GM21367 (cell line): ENCODE measurements around the gene CTIF.

Experiments used
- ATAC-seq: cut with Tn5 transposase; IDR thresholded peaks from one replicate; pipeline ENCODE4 v1.9.1; 2021; ENCODE audit not compliant: unreplicated experiment

The CTIF gene

GRCh38 chr18:48617844-48618497 is 79.1 kb downstream of the CTIF start:
- ATAC-seq, result no peak

GRCh38 chr18:48619016-48619415 is 80.2 kb downstream of the CTIF start:
- no peak for ATAC-seq

DNA sequence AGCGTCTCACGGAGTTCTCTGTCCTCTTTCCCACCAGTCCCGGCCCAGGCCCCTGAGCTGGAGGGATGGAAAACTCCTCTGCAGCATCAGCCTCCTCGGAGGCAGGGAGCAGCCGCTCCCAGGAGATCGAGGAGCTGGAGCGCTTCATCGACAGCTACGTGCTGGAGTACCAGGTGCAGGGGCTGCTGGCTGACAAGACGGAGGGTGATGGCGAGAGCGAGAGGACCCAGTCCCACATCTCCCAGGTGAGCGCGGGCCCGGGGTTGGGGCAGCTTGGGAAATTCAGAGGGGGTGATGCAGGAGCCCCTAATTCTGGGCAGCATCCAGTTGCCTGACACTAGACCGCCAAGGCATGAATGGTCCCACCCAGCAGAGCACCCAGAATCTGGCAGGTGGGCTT is 80.7 kb downstream of the CTIF start:
- no peak for ATAC-seq

- ATAC-seq, result no peak
These were observed 81.2 kb downstream of the CTIF start for GRCh38 chr18:48620071-48620470.

DNA sequence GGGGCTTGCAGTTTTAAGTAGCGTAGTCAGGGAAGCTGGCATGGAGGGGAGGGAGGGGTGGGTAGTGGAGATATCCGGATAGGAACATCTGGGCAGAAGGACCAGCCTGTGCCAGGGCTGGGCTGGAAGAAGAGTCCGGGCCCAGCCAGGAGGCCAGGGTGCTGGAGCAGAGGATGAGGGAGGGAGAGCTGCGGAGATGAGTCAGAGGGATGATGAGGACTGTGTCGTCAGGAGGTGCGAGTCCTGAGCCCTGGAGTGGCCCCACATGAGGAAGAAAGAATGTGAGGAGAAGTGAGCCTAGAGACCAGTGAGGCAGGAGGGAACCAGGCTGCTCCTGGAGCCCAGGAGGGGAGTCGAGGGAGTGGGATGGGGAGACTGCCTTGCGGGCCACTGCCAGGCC is 82.4 kb downstream of the CTIF start:
- no peak for ATAC-seq

DNA sequence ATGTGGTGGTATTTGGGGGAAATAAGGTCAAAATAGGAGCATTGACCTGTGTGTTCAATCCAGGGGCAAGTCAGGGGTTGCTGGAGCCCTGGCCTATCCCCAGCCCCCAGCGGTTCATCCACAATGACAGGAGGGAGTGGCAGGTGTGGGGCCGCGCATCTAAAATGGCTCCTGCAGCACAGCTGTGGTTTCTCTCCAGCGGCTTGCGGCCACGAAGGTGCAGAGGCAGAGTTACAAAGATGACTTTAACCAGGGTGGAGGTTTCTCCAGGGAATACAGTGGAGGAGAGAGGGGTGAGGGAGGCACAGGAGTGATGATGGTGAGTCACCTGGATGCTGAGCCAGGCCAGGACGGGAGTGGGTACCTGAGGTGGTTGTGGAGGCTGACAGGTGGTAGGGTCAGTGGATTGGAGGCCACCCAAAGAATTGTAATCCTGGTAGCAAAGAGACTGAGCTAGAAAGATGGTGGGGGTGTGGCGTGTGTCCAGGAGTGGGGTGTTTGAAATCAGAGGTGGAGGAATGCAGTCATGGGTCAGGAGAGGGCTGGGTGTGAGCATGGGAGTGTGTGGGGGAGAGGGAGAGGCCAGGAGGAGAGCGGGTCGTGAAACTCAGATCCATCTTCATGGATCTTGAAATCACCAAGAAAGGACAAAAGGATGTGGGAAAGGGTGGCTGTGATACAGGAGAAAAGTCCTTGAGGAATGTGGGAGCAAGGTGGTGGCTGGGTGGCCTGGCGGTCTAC is 83.2 kb downstream of the CTIF start:
- no peak for ATAC-seq

DNA sequence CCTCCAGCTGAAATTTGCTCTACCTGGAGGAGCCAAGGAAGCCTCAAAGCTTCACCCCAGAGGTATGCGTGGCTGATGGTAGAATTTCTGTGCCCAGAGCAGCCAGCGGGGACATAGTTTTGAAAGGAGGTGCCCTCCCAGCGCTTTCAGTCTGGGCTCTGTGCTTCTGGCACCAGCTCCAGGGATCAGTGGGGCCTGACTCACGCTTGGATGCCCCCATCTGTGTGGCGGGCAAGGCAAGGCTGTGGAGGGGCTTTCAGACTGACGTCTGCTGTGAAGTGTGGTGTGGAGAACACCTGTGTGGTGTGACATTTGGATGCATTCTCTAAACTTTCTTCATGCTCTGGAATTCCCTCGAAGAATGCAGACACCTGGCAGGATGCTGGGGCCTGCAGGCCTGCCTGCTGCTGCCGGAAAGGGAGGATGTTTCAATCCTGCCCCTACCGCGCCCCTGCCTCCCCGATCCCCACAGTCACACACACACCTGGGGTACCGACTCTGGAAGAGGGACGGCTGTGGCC is 84.1 kb downstream of the CTIF start:
- ATAC-seq, result no peak

GRCh38 chr18:48623468-48624235 is 84.8 kb downstream of the CTIF start:
- no peak for ATAC-seq

DNA sequence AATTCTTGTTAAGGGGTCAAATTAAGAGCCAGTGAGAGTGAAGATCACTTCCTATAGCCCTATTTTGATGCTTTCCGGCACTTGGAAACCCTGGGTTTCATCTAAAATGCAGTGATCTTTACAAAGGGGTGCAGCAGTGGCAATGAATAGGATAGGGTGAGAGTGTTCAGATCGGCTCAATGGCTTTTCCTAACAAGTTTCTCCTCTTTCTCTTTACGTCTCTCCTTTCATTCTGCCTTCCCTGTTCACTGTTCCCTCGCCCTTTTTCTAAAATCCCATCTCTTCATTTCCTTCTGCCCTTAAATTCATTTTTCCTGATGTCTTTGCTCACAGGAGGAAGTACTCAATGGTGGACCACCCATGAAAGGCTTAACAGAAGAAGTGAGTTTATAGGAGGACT is 86.0 kb downstream of the CTIF start:
- ATAC-seq, result no peak

DNA sequence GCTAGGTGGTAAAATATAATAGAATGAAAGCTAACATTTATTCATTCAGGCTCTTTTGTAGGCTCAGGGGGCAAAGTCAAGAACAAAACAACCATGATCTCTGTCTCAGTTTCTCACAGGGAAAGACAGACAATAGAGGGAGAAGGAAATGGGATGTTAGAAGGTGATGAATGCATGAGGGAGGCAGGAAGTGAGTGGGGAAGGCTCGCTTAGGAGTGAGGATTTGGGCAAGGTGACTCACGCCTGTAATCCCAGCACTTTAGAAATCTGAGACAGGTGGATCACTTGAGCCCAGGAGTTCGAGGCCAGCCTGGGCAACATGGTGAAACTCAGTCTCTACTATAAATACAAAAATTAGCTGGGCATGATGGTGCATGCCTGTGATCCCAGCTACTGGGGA is 88.4 kb downstream of the CTIF start:
- ATAC-seq, result no peak

DNA sequence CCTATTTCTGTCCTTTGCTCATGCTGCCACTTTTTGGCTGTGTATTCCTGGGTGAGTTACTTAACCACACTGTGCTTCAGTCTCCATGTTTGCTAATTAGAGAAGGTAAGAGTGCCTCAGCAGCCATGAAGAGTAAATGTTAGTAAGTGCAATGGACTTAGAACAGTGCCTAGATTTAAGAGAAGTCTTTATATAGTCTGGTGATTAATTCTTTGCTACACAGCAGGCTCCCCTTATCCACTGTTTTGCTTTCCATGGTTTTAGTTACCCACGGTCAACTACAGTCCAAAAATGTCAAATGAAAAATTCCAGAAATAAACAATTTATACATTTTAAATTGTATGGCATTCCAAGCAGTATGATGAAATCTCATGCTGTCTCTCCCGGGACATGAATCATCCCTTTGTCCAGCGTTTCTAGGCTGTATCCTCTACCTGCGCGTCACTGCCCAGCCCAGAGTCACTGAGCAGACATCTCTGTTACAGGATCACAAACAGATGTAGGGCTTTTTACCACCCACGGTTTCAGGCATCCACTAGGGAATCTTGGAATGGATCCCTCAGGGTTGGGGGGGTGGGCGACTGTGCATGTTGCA is 91.0 kb downstream of the CTIF start:
- no peak for ATAC-seq

DNA sequence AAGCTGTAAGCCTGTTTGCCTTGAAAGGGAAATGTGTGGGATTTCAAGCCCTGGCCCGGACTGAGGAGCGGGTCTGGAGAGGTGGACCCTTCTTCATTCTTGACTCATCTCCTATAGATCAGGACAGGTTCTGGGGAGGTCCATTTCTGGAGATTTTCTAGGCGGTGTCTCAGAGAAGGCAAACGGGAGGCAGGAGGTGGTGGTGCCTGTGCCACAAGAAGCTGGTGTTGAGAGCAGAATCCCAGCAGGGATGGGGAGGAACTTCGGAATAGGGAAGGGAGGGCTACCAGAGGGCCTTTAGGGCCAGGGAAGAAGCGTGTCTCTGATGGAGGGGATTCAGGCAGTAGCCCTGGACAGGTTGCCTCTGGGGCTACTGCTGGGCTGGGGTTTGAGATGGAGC is 93.0 kb downstream of the CTIF start:
- no peak for ATAC-seq

DNA sequence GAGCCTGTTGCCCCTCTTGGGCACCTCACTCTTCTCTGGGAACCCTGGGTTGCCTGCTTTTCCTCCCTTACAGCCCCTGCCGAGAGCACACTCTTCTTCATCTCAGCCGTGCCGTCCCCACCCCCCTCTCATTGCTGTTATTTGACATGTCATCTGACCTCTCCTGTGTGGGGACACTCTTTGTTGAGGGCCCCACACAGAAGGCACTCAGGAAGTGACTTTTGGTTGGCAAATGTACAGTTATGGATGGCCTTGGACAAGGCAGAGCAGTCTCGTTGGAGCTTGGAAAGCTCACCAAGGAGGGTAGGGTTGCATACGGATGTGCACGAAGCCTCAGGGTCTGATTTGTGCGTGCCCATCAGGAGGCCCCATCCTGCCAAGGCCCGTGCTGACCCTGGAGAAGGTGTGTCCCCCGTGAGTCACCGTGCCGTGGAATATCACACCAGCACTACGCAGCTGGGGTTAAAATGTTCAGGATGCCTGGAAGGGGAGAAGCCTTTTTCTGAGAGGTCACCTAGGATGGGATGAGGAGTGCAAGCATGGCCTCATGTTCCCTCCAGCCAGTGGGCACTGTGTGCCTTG is 93.9 kb downstream of the CTIF start:
- ATAC-seq, result no peak

DNA sequence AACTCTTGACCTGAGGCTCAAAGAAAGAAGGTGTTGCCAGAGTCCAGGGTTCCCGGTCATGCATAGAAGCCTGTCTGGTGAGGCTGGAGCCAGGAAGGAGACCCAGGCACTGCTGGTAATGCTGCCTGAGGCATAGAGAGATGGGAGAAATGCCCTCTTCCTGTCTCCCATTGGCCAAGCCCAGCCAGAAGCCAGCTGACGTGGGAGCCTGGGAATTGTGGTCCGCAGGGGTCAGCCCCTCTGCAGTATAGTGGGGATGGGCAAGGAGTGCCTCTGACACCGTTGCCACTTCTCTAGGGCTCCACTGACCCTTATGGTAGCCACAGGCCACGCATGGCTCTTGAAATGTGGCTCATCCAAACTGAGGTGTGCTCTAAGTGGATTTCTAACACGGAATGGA is 95.7 kb downstream of the CTIF start:
- no peak for ATAC-seq

- ATAC-seq, result no peak
These were observed 96.1 kb downstream of the CTIF start for GRCh38 chr18:48634975-48635374.

- ATAC-seq, result no peak
These were observed 97.0 kb downstream of the CTIF start for GRCh38 chr18:48635806-48636205.

DNA sequence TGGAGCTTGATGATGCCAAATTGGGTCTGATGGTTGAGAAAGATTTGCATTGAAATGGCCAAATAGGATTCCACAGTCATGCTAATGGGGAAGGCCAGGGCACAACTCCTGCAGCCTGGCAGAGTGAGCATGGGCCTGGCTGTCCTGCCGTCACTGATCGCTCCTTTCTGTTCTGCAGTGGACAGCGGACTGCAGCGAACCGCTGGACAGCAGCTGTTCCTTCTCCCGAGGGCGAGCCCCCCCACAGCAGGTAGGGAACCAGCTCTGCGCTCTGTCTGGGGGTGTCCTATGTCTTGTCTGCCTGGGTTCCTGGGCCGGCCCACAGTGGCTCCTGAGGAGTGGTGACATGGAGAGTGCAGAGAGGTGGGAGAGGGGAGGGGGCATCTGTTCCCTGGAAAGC is 97.6 kb downstream of the CTIF start:
- ATAC-seq, result no peak

- no peak for ATAC-seq
These were observed 98.5 kb downstream of the CTIF start for GRCh38 chr18:48637081-48637990.

DNA sequence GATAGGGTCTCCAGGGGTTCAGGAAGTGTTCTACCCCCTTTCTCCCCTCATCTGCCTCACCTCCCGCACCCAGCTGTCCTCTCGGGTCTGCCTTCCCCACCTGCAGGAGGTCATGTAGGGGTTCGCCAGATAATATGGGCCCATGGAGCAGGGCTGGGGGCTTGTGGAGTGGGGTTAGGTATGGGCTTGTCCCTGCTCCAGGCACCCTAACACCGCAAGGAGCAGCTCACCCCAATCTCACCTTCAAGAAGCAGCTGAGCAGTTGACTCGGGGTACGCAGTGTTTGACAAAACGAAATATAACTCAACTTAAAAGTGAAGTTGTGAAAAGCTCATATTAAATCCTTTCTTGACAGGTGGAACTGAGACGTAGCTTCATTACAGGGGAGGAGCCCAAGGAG is 99.6 kb downstream of the CTIF start:
- no peak for ATAC-seq
